T-helper 1 cell treated with Interleukin-12 subunit alpha and Interleukin-12 subunit beta and Interleukin-4 antibody, amounts not matched to agents 30 μg/mL and 1 μg/mL, for 36 hours (primary cell): ENCODE results near the gene HIVEP3.

ENCODE experiments used
- H3K27ac Mint-ChIP-seq: one replicate; pipeline ENCODE4 v1.8.0; 2021; ENCODE audit warnings: mild to moderate bottlenecking, mixed read lengths
- H3K27me3 Mint-ChIP-seq: one replicate; pipeline ENCODE4 v1.8.0; 2021; ENCODE audit warnings: low read depth, mixed read lengths
- H3K36me3 Mint-ChIP-seq: one replicate; pipeline ENCODE4 v1.8.0; 2021; ENCODE audit warnings: low read depth, mixed read lengths
- H3K4me1 Mint-ChIP-seq: one replicate; pipeline ENCODE4 v1.8.0; 2021; ENCODE audit warnings: low read depth, mixed read lengths
- H3K4me3 Mint-ChIP-seq: one replicate; pipeline ENCODE4 v1.8.0; 2021; ENCODE audit warnings: mild to moderate bottlenecking, moderate library complexity, mixed read lengths
- H3K9me3 Mint-ChIP-seq: one replicate; pipeline ENCODE4 v1.8.0; 2021; ENCODE audit warnings: mixed read lengths

Gene HIVEP3

GRCh38 chr1:41682845-41683625, 235.7 kb downstream of the HIVEP3 start:
- peak overlapping the region; percentile 77 for H3K27ac Mint-ChIP-seq
- H3K4me3 Mint-ChIP-seq: peak overlapping the region; percentile 55
- H3K9me3 Mint-ChIP-seq: no peaks in the 10 kb centered on the region
- peaks cover 6% of the 10 kb centered on the region for H3K36me3 Mint-ChIP-seq
- H3K4me1 Mint-ChIP-seq: peaks cover 96% of the 10 kb centered on the region
- no peaks in the 10 kb centered on the region for H3K27me3 Mint-ChIP-seq

GRCh38 chr1:41682149-41682548, 236.6 kb downstream of the HIVEP3 start:
- no peak overlapping the region for H3K4me3 Mint-ChIP-seq
- H3K27ac Mint-ChIP-seq: peak overlapping the region; percentile 4
- peaks cover 96% of the 10 kb centered on the region for H3K4me1 Mint-ChIP-seq
- H3K27me3 Mint-ChIP-seq: no peaks in the 10 kb centered on the region
- H3K9me3 Mint-ChIP-seq: no peaks in the 10 kb centered on the region
- H3K36me3 Mint-ChIP-seq: peaks cover 6% of the 10 kb centered on the region

- peak overlapping the region; percentile 58 for H3K27ac Mint-ChIP-seq
- H3K36me3 Mint-ChIP-seq: peaks cover 2% of the 10 kb centered on the region
Observed at GRCh38 chr1:41681331-41682098, 237.2 kb downstream of the HIVEP3 start.

GRCh38 chr1:41679994-41680393, 238.7 kb downstream of the HIVEP3 start:
- Mint-ChIP-seq H3K27ac (no peak overlapping the region), H3K9me3 (no peaks in the 10 kb centered on the region), H3K36me3 (peaks cover 6% of the 10 kb centered on the region), H3K27me3 (no peaks in the 10 kb centered on the region), H3K4me1 (peaks cover 95% of the 10 kb centered on the region), H3K4me3 (no peak overlapping the region)

More at GRCh38 chr1:41681331-41682098, 237.2 kb downstream of the HIVEP3 start:
- Mint-ChIP-seq H3K27me3 (no peaks in the 10 kb centered on the region), H3K4me1 (peaks cover 96% of the 10 kb centered on the region), H3K9me3 (no peaks in the 10 kb centered on the region), H3K4me3 (no peak overlapping the region)

- H3K27me3 Mint-ChIP-seq: no peaks in the 10 kb centered on the region
- H3K36me3 Mint-ChIP-seq: peaks cover 6% of the 10 kb centered on the region
- H3K4me1 Mint-ChIP-seq: peaks cover 95% of the 10 kb centered on the region
- H3K27ac Mint-ChIP-seq: peak overlapping the region; percentile 92
- peak overlapping the region; percentile 25 for H3K4me3 Mint-ChIP-seq
- no peaks in the 10 kb centered on the region for H3K9me3 Mint-ChIP-seq
Observed at GRCh38 chr1:41679531-41679930, 239.2 kb downstream of the HIVEP3 start.

- Mint-ChIP-seq H3K27me3 (no peaks in the 10 kb centered on the region), H3K9me3 (no peaks in the 10 kb centered on the region), H3K4me1 (peaks cover 94% of the 10 kb centered on the region), H3K27ac (peak overlapping the region; percentile 92), H3K4me3 (peak overlapping the region; percentile 70), H3K36me3 (peaks cover 6% of the 10 kb centered on the region)
Observed at GRCh38 chr1:41678111-41678878, 240.4 kb downstream of the HIVEP3 start.

GRCh38 chr1:41677620-41678019, 241.1 kb downstream of the HIVEP3 start:
- H3K9me3 Mint-ChIP-seq: no peaks in the 10 kb centered on the region
- H3K27ac Mint-ChIP-seq: peak overlapping the region; percentile 92
- H3K4me1 Mint-ChIP-seq: peaks cover 92% of the 10 kb centered on the region
- H3K36me3 Mint-ChIP-seq: peaks cover 6% of the 10 kb centered on the region
- peak overlapping the region; percentile 11 for H3K4me3 Mint-ChIP-seq
- H3K27me3 Mint-ChIP-seq: no peaks in the 10 kb centered on the region

GRCh38 chr1:41675401-41675800, 243.3 kb downstream of the HIVEP3 start:
- peak overlapping the region; percentile 55 for H3K4me3 Mint-ChIP-seq
- peaks cover 9% of the 10 kb centered on the region for H3K36me3 Mint-ChIP-seq
- H3K4me1 Mint-ChIP-seq: peaks cover 90% of the 10 kb centered on the region
- H3K9me3 Mint-ChIP-seq: no peaks in the 10 kb centered on the region
- H3K27me3 Mint-ChIP-seq: no peaks in the 10 kb centered on the region
- peak overlapping the region; percentile 99 for H3K27ac Mint-ChIP-seq

- H3K27ac Mint-ChIP-seq: peak overlapping the region; percentile 99
Observed at GRCh38 chr1:41674522-41674921, 244.2 kb downstream of the HIVEP3 start.

GRCh38 chr1:41673806-41674205, 244.9 kb downstream of the HIVEP3 start:
- Mint-ChIP-seq H3K36me3 (peaks cover 9% of the 10 kb centered on the region), H3K27me3 (no peaks in the 10 kb centered on the region), H3K27ac (peak overlapping the region; percentile 99), H3K4me3 (peak overlapping the region; percentile 85), H3K9me3 (no peaks in the 10 kb centered on the region), H3K4me1 (peaks cover 89% of the 10 kb centered on the region)

More at GRCh38 chr1:41674522-41674921, 244.2 kb downstream of the HIVEP3 start:
- Mint-ChIP-seq H3K4me1 (peaks cover 90% of the 10 kb centered on the region), H3K36me3 (peaks cover 9% of the 10 kb centered on the region), H3K9me3 (no peaks in the 10 kb centered on the region), H3K27me3 (no peaks in the 10 kb centered on the region), H3K4me3 (no peak overlapping the region)

- Mint-ChIP-seq H3K27ac (peak overlapping the region; percentile 99), H3K27me3 (no peaks in the 10 kb centered on the region), H3K36me3 (peaks cover 9% of the 10 kb centered on the region), H3K4me1 (peaks cover 88% of the 10 kb centered on the region), H3K9me3 (no peaks in the 10 kb centered on the region), H3K4me3 (peak overlapping the region; percentile 85)
Observed at GRCh38 chr1:41673378-41673777, 245.3 kb downstream of the HIVEP3 start.

GRCh38 chr1:41672641-41673361, 245.9 kb downstream of the HIVEP3 start:
- Mint-ChIP-seq H3K36me3 (peaks cover 9% of the 10 kb centered on the region), H3K27me3 (no peaks in the 10 kb centered on the region), H3K27ac (peak overlapping the region; percentile 99)

GRCh38 chr1:41672173-41672572, 246.5 kb downstream of the HIVEP3 start:
- Mint-ChIP-seq H3K27ac (peak overlapping the region; percentile 99), H3K9me3 (no peaks in the 10 kb centered on the region), H3K4me1 (peaks cover 88% of the 10 kb centered on the region), H3K36me3 (peaks cover 9% of the 10 kb centered on the region), H3K4me3 (peak overlapping the region; percentile 75), H3K27me3 (no peaks in the 10 kb centered on the region)

More at GRCh38 chr1:41672641-41673361, 245.9 kb downstream of the HIVEP3 start:
- Mint-ChIP-seq H3K4me3 (peak overlapping the region; percentile 85), H3K4me1 (peaks cover 88% of the 10 kb centered on the region), H3K9me3 (no peaks in the 10 kb centered on the region)
